ENCODE measurements around the gene STAT5A.

- TF ChIP-seq CTCF (IDR thresholded peaks at IDR 0.05) (no peak), POLR2A (IDR thresholded peaks at IDR 0.05) (no peak)
These were observed 38.4 kb upstream of the STAT5A start for GRCh38 chr17:42249681-42250446.
